Omental fat pad (tissue), 4 donors: ENCODE data around the gene SKIL. TPM values are rescaled to one million over a fixed set of nuclear protein-coding genes. Genes with fewer than 3 reads are reported as not detected.
A peak's percentile ranks its signal among the peaks of the same experiment; 100 is the strongest.

Experiments
- ATAC-seq: fragments of 150-250 bp; one replicate; pipeline ENCODE4 v1.9.1; 2016; ENCODE audit warnings: mild to moderate bottlenecking, moderate library complexity; ENCODE audit not compliant: low FRiP score
- DNase-seq: peaks from one replicate; pipeline ENCODE4 v3.0.0-alpha.2; 2019; ENCODE audit warnings: low spot score
- total RNA-seq, 4 donors: library from RNA; depleted of rRNA; stranded (reverse); fragments of >200 nt; gene quantifications; one replicate each; pipeline ENCODE4 v1.1.0, GENCODE V29; 2016
- TF ChIP-seq, protein P1 (sequence below), 3 donors: fragments of 450-650 bp; IDR thresholded peaks; one replicate each; pipeline ENCODE4 v1.5.1; 2016 to 2017; ENCODE audit warnings: antibody characterized with exemption in 3 of 3, mild to moderate bottlenecking in 3 of 3, moderate library complexity in 2 of 3

The SKIL gene
- 10 to 100 TPM; 38.9 to 79.1 (median 54.9) TPM for total RNA-seq

- DNase-seq (peak; percentile 96), ATAC-seq (peak; percentile 90)
- TF ChIP-seq, protein P1, sequence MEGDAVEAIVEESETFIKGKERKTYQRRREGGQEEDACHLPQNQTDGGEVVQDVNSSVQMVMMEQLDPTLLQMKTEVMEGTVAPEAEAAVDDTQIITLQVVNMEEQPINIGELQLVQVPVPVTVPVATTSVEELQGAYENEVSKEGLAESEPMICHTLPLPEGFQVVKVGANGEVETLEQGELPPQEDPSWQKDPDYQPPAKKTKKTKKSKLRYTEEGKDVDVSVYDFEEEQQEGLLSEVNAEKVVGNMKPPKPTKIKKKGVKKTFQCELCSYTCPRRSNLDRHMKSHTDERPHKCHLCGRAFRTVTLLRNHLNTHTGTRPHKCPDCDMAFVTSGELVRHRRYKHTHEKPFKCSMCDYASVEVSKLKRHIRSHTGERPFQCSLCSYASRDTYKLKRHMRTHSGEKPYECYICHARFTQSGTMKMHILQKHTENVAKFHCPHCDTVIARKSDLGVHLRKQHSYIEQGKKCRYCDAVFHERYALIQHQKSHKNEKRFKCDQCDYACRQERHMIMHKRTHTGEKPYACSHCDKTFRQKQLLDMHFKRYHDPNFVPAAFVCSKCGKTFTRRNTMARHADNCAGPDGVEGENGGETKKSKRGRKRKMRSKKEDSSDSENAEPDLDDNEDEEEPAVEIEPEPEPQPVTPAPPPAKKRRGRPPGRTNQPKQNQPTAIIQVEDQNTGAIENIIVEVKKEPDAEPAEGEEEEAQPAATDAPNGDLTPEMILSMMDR (IDR thresholded peaks at IDR 0.05): no peak
Observed at GRCh38 chr3:170357176-170358041, at the start of gene SKIL. SKIL (plus strand) TSS chr3:170357715; CDS start chr3:170360332, 2,617 bp downstream.

DNA sequence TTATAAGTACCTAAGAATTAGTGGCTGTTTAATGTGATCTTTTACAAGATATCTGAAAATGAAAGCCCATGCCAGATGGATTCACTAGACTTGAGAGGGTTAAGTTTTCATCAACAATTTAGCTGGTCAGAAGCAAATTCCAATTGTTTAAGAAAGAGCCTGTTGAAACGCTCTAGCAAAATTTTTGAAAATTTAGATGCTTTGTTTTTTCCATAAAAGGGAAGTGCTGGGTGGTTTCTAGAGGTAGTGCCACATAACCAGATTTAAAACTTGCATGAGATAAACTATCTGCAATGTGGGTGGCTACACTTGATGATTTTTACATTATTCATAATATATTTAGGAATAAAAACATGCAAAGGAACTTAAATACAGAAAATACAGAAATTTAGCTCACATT, 48.5 kb upstream of the SKIL start:
- ATAC-seq: no peak
- TF ChIP-seq, protein P1 (IDR thresholded peaks at IDR 0.05): no peak
- DNase-seq: no peak

DNA sequence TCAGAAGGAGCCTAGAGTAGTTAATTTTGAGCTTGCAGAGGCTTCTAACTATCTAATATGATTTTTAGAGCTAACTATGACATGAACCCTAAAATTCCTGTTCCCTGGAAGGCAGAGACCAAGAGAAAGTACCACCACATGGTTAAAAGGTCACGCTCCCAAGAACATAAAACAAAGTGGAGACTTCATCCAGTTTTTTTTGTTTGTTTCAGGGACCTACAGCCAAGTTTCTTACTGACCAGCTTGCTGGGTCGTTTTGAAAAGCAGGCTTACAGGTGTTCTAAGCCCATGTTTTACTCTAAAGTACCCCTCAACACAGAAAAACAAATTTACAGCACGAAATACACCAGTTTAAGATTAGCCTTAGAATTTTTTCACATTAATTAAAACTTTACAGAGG, 39.6 kb upstream of the SKIL start:
- ATAC-seq (no peak), DNase-seq (no peak)
- TF ChIP-seq, protein P1 (IDR thresholded peaks at IDR 0.05): no peak

DNA sequence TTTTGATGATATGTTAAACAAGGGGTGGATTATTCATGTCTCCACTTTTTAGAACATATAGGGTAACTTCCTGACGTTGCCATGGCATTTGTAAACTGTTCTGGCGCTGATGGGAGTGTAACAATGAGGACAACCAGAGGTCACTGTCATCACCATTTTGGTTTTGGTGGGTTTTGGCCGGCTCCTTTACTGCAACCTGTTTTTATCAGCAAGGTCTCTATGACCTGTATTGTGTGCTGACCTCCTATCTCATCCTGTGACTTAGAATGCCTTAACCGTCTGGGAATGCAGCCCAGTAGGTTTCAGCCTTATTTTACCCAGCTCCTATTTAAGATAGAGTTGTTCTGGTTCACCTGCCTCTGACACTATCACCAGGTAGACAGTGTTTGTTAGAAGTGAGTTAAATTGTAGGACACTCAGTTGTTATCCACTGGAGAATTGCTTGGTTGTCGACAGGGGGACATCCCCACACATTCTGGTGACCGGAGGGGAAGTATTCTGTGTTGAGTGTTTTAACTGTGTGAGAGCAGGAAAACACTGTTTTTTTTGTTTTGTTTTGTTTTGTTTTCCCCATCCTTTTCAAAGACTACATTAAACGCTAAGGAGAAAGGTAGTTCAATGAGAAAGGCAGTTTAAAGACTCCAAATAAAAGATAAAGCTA, 36.9 kb upstream of the SKIL start:
- no peak for ATAC-seq
- TF ChIP-seq, protein P1 (IDR thresholded peaks at IDR 0.05): no peak
- DNase-seq: no peak

DNA sequence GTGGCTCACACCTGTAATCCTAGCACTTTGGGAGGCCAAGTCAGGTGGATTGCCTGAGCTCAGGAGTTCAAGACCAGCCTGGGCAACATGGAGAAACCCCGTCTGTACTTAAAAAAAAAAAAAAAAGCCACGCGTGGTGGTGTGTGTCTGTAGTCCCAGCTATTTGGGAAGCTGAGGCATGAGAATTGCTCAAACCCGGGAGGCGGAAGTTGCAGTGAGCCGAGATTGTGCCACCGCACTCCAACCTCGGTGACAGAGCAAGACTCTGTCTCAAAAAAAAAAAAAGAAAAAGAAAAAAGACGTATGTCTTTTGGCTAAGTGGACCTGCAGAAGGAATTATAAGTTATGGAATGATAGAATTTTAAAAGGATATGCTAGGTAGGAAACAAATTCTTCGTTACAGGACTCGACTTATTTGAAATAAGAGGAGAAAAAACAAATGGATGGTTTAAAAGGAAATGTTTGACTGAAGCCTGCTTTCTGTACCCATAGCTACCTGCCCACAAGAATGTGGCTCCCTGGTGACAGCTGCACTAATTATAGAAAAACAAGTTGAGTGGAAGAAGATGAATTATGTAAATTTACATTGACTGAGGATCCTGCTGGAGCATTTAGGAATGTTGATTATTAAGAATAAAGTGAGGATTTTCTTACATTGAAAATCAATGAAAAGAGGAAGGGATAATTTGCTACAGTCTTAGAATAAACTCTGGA, 36.0 kb upstream of the SKIL start:
- TF ChIP-seq, protein P1 (IDR thresholded peaks at IDR 0.05): no peak
- no peak for DNase-seq
- ATAC-seq: no peak

- DNase-seq (no peak), ATAC-seq (no peak)
- TF ChIP-seq, protein P1 (IDR thresholded peaks at IDR 0.05): no peak
Observed at GRCh38 chr3:170322566-170323269, 34.8 kb upstream of the SKIL start.
